GM18505 (cell line): ENCODE data around the gene PRELP.

Experiments
- ATAC-seq: cut with Tn5 transposase; IDR thresholded peaks from one replicate; pipeline ENCODE4 v1.9.1; 2021; ENCODE audit not compliant: unreplicated experiment
- POLR2A ChIP-seq: IDR thresholded peaks from 4 replicates; pipeline ENCODE4 v1.6.1; 2011; ENCODE audit warnings: borderline replicate concordance; ENCODE audit not compliant: insufficient read depth, insufficient read length; ENCODE audit errors: extremely low read depth

The PRELP gene

DNA sequence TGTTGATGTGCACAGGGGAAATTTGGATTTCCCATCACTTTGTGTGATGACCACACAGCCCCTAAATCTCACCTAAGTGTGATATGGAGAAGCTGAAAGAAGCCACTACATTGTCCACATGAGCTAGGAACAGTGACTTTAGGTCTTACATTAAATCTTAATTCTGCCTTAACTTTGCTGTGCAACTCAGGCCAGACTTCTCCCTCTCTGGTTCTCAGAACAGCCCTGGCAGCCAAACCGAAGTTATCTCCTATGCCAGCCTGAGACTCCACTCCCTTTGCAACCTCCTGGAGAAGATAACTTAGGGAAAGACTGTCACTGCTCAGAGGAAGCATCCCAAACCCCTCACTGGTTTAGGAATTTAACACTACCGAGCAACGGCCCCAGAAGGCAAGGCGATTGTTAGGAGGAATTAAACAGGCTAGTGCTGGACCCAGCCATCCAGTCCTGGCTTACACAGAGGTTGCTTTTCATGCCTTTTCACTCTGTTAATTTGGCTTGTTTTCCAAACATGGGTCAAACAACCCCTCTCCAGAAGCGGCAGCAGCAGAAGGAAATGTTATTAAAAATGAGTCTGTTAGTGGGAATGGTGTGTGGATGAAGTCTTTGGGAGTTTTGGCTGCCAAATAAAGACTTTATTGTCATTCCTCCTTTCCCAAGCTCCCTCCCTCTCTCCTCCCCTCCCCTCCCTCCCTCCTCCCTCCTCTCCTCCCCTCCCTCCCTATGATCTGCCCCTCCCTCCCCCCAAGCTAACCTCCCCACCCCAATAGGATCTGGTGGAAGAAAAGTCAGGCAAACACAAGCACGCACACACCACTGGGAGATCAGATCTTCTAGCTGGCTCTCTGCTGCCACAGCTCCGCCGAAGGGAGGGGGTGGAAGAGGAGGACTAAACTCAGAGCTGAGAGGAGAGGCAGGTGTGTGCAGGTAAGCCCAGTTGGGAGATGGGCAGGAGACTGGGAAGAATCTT, at the start of gene PRELP:
PRELP (plus strand) TSS at position 795 of the 970 bp plus-strand sequence. CDS start 7,379 bp downstream, outside the sequence.
- no peak for ATAC-seq
- no peak for TF ChIP-seq POLR2A

DNA sequence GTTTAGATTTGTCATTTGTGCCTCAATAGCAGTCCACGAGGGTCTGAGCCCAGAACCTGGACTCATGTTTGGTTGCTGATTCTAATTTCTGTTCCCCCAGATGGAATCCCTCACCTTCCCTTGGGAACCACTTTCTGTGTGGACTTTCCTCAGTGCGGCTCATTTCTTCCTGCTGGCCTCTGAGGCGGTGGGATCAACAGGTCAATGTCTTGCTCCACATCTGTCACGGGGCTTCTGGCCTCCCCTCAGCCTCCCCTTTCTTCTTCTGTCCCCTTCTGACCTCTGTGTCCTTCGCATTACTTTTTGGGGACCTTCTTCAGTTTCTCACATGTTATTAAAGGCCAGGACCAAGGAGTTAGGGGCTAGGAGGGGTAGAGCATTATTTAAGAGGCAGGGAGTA, 49.2 kb upstream of the PRELP start:
- TF ChIP-seq POLR2A, result no peak
- no peak for ATAC-seq

DNA sequence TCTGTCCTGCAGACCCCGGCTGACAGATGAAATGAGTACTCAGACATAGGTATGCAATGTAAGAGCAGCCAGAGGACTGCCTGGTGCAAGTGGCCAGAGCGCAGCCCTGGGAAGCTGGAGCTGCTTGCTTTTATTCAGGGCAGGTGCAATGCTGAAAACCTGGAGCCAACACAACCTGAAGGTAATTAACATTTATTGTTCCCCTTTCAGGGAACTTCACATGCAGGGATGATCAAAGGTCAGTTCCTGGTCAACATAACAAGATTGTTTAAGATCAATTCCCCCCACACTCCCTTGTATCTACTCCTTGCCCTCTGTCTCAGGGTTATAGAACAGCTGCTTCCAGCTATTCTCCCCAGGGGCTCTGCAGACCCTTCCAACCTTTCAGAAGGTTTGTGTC, 48.7 kb upstream of the PRELP start:
- TF ChIP-seq POLR2A, result no peak
- ATAC-seq, result no peak

DNA sequence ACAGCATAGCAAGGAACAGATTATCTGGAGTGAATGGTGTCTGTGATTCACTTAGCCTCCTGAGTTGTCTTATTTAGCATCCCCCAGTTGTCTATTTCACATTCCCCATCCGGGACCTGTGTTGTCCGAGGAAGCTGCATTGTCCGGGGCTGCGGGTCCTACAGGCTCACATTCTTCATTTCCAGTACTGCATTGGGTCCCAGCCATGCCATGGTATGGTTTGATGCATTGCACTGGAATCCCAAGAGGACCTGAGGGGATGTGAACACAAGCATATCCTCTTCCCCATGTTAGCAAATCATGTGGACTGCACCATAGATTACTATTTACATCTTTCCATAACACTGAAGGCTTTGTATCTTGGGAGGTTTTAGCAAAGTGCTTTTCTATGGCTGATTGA, 48.2 kb upstream of the PRELP start:
- no peak for TF ChIP-seq POLR2A
- no peak for ATAC-seq

DNA sequence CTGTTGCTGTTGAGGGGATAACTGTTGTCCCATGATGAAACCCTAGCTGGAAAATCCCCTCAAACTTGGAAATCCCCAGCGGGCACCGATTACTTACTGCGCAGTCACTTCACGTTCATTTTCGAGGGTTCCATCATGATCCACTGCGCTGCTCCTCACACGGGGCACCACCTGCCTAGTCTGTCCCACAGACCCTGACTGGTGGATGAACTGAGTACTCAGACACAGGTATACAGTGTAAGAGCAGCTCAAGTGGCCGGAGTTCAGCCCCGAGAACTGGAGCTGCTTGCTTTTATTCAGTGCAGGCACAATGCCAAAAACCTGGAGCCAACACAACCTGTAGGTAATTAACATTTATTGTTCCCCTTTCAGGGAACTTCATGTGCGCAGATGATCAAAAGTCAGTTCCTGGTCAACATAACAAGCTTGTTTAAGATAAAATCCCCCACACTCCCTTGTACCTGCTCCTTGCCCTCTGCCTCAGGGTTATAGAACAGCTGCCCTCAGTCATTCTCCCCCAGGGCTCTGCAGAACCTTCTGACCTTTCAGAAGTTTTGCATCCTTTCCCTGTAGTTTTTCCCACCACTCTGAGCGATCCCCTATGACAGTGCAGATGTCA, 46.5 kb upstream of the PRELP start:
- no peak for ATAC-seq

DNA sequence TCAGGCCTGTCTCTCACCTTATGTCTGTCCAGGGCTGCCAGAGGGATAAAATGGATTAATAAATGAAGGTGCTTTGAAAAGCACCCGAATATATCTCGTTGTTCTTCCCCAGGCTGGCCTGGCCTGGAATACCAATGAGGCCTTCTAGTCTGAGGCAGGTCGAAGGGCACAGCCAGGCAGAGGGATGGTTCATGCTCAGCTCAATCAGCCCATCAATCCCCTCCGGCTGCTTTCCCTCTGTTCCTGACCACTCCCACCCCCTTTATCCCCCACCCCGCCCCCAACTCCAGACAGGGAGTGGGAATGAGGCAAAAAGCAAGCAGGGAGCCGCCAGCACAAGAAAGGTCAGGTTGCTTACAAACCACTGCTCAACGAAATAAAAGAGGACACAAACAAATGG, 40.0 kb upstream of the PRELP start:
- TF ChIP-seq POLR2A, result no peak

More for the DNA sequence above, 46.5 kb upstream of the PRELP start:
- TF ChIP-seq POLR2A, result no peak

DNA sequence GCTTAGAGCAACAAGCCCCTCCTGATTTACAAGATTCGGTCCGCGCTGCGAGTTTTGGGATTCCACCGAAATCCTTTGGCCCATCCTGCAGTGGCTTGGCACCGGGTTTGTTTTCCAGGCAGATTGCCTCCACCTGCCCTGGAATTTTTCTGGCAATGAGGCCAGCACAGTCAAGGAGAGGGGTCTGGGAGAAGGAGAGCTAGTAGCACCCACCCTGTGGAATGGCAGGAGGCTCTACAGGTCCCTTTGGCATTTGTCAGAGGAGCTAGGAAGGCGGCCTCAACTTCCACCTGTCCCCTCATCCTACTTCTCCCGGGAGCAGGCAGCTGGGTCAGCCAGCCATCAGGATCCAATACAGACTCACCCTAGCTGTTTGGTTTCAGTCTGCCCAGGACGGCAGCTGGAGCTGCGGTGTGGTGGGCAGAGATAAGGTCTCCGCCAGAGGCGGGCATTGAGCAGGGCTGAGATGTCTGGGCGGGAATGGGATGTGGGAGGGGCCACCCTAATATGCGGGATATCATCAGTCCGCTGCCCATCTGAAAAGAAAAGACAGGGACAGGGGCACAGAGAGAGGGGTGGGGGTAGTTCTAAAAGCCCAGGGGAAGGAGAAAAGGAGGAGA, 37.8 kb upstream of the PRELP start:
- TF ChIP-seq POLR2A, result no peak
- no peak for ATAC-seq

More for the DNA sequence above, 40.0 kb upstream of the PRELP start:
- no peak for ATAC-seq

DNA sequence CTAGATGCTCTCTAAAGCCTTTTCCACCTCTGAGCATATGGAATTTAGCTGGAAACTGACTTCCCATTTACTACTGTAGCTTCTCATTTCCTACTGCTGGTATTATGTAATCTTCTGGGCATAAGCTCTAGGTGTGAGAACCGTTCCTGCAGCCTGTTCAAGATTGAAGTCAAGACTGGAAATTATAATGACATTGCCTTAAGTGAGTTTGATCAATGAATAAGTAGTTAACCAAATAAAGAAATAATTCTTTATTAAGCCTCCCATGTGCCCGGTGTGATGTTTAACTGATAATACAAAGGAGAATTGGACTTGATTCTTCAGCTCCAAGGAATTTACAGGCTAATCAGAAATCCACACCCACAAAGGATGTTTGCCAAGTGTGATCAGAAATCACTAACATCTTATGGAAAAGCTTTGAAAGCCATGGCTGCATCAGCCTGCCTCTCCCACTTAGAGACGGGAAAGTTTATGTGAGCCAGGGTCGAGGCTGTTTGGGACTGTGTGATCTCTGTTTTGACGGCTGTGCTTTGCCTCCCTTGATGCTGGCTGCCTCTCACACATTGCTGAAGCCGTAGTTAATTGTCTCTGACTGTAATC, 36.4 kb upstream of the PRELP start:
- no peak for ATAC-seq

DNA sequence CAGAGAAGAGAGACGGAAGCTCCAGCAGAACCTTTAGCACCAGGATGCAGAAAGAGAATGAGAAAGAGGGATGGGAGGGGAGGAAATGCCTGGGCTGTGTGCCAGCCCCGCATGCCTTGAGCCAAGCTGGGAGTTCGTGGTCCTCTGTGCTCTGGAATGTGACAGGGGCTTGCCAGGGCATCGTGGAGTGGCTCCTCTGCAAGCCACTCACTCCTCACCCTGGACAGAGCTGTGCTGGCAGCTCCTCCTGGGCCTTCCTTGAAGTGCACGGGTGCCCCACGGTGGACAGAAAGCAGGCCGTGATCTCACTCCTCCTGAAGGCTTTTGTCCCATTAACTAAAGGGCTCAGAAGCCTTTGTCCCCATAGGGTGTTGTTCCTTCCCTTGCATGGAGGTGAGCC, 34.8 kb upstream of the PRELP start:
- TF ChIP-seq POLR2A, result no peak
- no peak for ATAC-seq

More for the DNA sequence above, 36.4 kb upstream of the PRELP start:
- TF ChIP-seq POLR2A, result no peak

DNA sequence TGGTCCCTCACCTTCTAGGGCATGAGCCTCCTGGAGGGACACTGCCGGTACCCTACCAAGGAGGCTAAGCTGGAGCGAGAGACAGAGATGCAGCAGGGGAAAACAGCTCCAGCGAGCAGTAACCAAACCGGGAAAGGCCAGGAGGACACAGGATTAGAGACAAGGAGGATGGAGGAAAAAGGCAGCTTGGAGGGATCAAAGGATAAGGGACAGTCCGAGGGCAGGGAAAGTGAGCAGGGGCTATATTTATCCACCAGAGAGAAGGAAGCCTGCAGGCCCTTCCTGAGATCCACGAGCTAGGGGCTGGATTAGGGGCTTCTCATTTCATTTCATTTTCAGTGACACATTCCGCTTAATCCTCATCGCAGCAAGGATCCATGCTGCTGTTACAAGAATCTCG, 33.8 kb upstream of the PRELP start:
- ATAC-seq, result no peak
- no peak for TF ChIP-seq POLR2A

DNA sequence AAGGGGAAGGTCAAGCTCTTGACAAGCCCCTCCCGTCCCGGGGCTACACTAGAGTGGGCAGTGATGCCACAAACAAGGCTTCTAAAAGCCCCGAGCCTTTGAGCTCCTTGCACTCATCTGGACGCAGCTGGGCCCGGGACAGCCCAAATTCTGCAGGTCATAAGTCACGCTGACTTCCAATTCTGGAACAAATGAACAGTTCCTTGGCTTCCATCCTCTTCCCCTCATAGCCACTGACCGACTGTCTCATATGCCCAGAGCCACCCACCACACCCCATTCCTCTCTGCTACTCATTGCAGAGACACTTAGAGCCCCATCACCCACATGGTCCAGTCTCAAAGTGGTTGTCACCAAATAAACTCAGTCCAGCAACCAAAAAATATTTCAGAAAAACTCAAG, 32.8 kb upstream of the PRELP start:
- no peak for ATAC-seq
- no peak for TF ChIP-seq POLR2A

DNA sequence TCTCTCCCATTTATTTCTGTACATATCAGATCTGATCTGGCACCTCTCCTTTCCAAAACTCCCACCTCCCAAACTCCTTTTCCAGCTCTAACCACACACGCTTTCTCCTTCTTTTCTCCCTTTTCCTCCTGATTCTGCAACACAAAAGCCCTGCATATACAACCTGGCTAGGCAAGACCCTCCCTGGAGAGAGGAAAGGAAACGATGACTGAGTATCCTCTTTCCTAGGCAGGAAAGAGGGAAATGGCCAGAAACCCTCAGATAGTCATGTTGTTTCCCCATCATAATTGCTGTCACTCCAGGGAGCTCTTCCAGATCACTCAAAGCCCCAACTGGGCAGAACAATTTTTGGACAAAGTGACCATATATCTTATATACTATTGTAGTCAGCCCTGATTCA, 32.3 kb upstream of the PRELP start:
- TF ChIP-seq POLR2A, result no peak
- no peak for ATAC-seq

DNA sequence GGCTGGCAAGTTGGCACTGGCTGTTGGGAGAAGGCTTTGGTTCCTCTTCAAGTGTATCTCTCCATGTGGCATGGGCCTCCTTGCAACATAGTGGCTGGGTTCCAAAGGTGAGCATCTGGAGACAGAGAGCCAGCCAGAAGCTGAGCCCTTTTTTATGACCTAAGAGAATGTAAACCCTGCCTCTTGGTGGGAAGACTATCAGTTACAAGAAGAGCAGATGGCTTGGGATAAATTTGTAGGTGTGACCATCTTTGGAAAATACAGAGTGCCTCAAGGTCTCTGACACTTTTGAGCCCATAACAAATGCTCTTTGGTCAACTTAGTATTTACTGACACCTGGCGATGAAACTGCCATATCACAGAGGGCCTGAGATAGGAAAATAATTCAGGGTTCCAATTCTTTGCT, 31.4 kb upstream of the PRELP start:
- ATAC-seq, result no peak
- no peak for TF ChIP-seq POLR2A
